Neutrophil (primary cell): ENCODE measurements around the gene STK26.

ENCODE experiments used
- H3K27ac ChIP-seq: fragments of 200-600 bp; sonication (generic); 2 replicates; pipeline ENCODE4 v1.5.1; 2016; ENCODE audit warnings: mild to moderate bottlenecking, moderate library complexity
- H3K27me3 ChIP-seq: fragments of 200-600 bp; sonication (generic); 2 replicates; pipeline ENCODE4 v1.6.0; 2016; ENCODE audit warnings: mild to moderate bottlenecking
- H3K36me3 ChIP-seq: fragments of 200-600 bp; sonication (generic); 2 replicates; pipeline ENCODE4 v1.5.1; 2017
- H3K4me1 ChIP-seq, 2 experiments: fragments of 200-600 bp in 1 of 2; sonication (generic) in 1 of 2; 1 replicate in 1 of 2; 2 replicates in 1 of 2; pipeline versions ENCODE4 v1.5.1 to v1.6.1; 2013 to 2016; ENCODE audit warnings: low read depth in 1 of 2, low read length in 1 of 2, mild to moderate bottlenecking in 1 of 2, moderate library complexity in 1 of 2; ENCODE audit not compliant: control insufficient read depth in 1 of 2, insufficient read depth in 1 of 2
- H3K4me3 ChIP-seq, 2 experiments: fragments of 200-600 bp in 1 of 2; sonication (generic) in 1 of 2; 1 replicate in 1 of 2; 2 replicates in 1 of 2; pipeline ENCODE4 v1.5.1; 2013 to 2016; ENCODE audit warnings: low read depth in 1 of 2, low read length in 1 of 2, mild to moderate bottlenecking in 1 of 2, moderate library complexity in 1 of 2
- H3K9me3 ChIP-seq: fragments of 200-600 bp; sonication (generic); 2 replicates; pipeline ENCODE4 v1.5.1; 2016
- CTCF ChIP-seq: fragments of 200-600 bp; sonication (generic); IDR thresholded peaks from 2 replicates; pipeline ENCODE4 v1.5.1; 2016; ENCODE audit warnings: antibody characterized with exemption

STK26 gene

GRCh38 chrX:132115792-132116191, 92.7 kb downstream of the STK26 start:
- Histone ChIP-seq H3K4me3 (no peak overlapping the region), H3K27ac (no peak overlapping the region), H3K9me3 (no peaks in the 10 kb centered on the region), H3K4me1 (no peaks in the 10 kb centered on the region), H3K27me3 (no peaks in the 10 kb centered on the region), H3K36me3 (no peaks in the 10 kb centered on the region)
- TF ChIP-seq CTCF, result no peak

- no peaks in the 10 kb centered on the region for H3K4me1 ChIP-seq
- H3K27me3 ChIP-seq, result no peaks in the 10 kb centered on the region
- no peak overlapping the region for H3K27ac ChIP-seq
- TF ChIP-seq CTCF, result no peak
- no peaks in the 10 kb centered on the region for H3K36me3 ChIP-seq
- no peaks in the 10 kb centered on the region for H3K9me3 ChIP-seq
- H3K4me3 ChIP-seq, result no peak overlapping the region
These were observed 95.3 kb downstream of the STK26 start for GRCh38 chrX:132118358-132118757.

GRCh38 chrX:132119283-132119682, 96.2 kb downstream of the STK26 start:
- no peaks in the 10 kb centered on the region for H3K4me1 ChIP-seq
- no peaks in the 10 kb centered on the region for H3K36me3 ChIP-seq
- no peaks in the 10 kb centered on the region for H3K9me3 ChIP-seq
- H3K27me3 ChIP-seq, result no peaks in the 10 kb centered on the region
- no peak overlapping the region for H3K4me3 ChIP-seq
- no peak overlapping the region for H3K27ac ChIP-seq
- no peak for TF ChIP-seq CTCF

GRCh38 chrX:132119821-132120515, 96.9 kb downstream of the STK26 start:
- H3K27ac ChIP-seq, result no peak overlapping the region
- no peak for TF ChIP-seq CTCF

GRCh38 chrX:132120913-132121312, 97.8 kb downstream of the STK26 start:
- Histone ChIP-seq H3K27ac (no peak overlapping the region), H3K36me3 (no peaks in the 10 kb centered on the region), H3K4me3 (no peak overlapping the region), H3K4me1 (no peaks in the 10 kb centered on the region), H3K9me3 (no peaks in the 10 kb centered on the region), H3K27me3 (no peaks in the 10 kb centered on the region)
- no peak for TF ChIP-seq CTCF

More at GRCh38 chrX:132119821-132120515, 96.9 kb downstream of the STK26 start:
- Histone ChIP-seq H3K36me3 (no peaks in the 10 kb centered on the region), H3K27me3 (no peaks in the 10 kb centered on the region), H3K4me3 (no peak overlapping the region), H3K4me1 (no peaks in the 10 kb centered on the region), H3K9me3 (no peaks in the 10 kb centered on the region)
